Measurements from ENCODE around the gene C1GALT1.
"Not testable (repeated sequence)": the region's sequence is repeated elsewhere in the genome, so short reads cannot be mapped to it uniquely, and the experiment has no call there.

Gene C1GALT1

DNA sequence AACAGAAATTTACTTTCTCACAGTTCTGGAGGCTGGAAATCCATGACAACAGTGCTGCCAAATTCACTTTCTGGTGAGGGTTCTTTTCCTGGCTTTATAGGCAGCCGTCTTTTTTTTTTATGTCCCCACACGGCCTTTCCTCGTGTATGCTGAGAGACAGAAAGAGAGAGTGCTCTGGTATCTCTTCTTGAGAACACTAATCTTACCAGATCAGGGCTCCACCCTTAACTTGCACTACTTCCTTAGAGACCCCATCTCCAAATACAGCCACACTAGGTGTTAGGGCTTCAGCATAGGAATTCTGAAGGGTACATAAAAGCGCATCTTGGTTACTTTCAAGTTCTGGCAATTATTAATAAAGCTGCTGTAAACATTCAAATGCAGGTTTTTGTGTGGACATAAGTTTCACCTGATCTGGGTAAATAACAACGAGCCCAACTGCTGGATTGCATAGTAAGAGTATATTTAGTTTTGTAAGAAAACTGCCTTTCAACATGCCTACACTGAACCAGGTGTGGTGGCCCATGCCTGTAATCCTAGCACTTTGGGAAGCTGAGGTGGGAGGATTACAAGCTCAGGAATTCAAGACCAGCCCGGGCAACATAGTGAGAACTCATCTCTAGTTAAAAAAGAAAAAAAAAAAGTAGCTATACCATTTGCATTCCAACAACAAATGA lies 8.2 kb upstream of the C1GALT1 start:
- no peak for DNase-seq

DNA sequence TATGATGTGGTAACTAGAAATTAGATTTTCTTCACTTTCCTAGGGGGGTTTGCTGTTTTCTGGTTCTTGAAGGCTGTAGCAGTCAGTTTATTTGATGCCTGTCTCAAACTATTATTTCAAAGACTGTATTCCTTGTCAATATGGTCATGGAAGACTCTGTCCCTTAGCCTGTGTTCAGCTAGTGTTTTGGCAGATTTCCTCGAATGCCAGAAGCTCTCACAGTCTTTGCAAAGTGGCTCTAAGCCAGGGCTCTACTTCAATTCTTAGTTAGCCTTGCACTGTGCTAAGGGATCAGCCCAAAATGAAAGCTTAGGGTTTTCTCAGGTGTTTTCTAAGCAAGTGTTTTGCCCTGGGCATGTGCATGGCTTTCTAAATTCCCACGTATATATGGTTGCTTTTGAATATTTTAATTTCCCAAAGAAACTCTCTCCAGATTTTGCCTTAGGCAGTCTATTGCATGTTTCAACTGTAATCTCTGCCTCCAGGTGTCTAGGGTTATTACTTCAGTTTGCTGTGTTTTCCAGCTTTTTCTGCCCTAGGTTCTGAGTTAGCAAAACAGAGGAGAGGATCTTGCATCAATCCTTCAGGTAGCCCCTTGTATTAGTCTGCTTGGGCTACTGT lies 7.2 kb upstream of the C1GALT1 start:
- DNase-seq, result no peak

DNA sequence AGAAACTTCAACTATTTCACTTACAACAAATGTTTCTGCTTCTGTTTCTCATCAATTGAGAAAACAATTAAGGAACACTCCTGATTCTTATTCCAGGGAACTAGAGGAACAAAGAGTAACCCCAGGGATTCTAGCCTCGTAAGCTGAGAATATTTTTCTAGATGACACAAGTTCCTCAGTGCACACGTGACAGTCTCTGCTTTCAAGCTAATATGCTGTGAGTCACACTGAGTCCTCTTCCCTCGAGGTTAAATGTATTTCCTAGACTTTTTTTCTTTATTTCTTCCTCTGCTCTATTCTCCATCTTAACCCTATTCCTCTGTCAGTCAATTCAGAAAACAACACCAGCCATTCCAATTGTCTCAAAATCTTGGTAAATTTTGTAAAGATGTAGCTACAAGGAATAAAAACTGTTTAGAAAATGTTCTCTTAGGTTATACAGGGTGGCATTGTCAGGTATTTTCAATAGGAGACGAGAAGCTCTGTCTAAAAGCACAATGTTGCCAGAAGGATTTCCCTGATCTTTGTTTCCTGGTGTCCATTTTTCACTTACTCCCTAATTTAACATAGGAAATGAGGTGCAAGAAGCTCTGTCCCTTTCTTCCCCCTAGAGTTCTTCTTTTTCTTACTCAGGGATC lies 5.8 kb upstream of the C1GALT1 start:
- DNase-seq, result no peak

DNA sequence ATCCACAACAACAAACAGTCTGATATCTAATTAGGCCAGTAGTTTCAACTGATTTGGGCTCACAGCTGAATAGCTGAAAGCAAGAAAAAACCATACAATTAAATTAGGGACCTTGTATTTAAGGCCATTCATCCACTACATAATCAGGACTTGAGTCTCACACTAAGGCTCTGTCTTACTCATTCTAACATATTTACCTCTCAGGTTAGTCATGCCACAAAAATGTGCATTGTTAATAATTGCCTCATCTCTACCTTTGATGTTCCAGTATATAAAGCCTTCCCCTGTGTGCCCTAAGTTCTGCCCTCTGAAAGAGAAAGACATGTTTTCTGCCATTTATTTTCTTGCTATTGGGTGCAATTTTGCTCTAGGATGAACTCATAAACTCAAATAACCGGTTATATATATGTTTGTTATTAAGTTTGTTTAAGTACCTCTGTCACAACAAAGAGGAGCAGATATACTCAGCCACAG lies 5.3 kb upstream of the C1GALT1 start:
- no peak for DNase-seq

DNA sequence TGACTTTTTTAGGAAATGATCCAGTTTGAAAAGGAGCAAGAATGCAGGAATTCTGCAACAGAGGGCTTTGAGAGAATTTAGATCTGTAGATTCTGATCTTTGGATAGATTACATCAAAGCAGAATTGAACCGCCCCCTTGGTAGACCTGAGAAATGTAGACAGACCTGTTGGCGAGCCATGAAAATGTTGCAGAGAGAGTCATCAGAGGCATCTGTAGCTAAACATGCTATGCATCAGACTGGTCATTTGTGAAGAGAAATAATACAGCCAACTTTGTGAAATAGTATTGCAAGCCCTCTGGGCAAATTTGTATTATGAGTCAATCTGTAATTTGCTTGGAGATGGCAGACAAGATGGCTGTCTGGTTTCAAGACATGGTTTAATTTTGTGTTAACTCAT lies 4.3 kb upstream of the C1GALT1 start:
- no peak for DNase-seq

DNA sequence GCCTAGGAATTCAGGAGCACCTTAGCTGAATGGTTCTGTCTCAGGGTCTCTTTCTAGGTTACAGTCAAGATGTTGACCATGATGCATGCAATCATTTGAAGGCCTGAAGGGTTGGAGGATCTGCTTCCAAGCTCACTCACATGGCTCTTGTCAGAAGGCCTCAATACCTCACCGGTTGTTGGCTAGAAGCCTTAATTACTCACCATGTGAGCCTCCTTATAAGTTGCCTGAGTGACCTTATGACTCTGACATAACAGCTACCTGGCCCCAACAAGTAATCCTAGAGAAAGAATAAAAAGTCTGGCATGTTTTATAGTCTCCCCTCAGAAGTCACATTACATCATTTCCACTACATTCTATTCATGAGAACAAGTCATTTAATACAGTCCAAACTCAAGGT lies 3.4 kb upstream of the C1GALT1 start:
- no peak for DNase-seq

DNA sequence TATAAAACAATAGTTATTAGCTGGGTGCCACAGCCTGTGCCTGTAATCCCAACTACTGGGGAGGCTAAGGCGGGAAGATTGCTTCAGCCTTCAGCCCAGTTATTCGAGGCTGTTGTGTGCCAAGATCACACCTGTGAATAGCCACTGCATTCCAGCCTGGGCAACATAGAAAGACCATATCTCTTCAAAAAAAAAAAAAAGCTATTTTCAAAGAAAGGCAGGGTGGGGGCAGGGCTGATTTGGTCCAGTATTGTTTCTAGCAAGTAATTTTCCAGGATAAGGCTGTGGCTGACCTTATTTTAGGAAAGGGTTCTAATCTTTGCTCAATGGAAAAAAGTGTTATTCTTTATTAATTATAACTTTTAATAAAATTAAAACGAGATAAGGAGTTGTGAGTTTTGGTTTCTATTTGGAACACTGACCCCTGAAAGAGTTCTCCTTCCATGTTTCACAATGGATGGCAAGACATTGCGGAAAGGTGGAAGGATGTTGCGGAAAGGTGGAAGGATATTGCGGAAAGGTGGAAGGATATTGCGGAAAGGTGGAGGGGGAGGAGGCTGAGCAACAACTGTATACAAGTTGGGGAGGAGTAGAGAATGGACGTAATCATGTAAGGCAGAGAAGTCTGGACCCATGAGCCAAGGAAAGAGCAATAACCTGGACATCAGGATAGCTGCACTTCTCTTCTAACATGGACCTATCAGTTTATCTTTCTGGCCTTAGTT lies 1.5 kb upstream of the C1GALT1 start:
- no peak for DNase-seq

DNA sequence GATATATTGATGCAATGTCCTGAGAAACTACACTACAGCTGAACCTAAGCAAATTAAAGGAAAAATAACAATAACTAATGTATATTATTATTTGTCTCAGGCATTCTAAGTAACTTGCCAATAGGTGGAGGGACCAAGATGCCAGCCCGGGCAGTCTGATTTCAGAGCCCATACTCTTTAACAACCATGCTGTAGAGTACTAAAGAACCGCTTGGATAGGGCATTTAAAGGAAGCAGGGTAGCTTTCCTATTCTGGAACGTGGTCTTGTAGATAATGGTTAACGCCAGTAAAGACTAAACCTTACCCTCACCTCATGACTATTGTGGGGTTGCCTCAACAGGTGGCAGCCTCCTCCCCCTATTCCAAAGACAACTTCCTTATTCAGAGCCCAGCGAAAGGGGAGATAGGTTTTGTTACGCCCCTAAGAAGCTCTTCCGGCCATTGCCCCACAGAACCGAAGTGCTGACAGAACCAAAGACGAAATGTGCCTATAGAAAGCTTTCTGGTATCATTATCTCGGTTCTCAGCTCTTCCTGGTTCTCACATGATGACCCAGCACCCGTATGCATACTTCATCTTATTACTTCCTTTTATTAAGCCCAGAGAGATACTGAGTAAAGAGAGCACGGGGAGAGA lies 707 bp upstream of the C1GALT1 start:
- DNase-seq, result peak; percentile 29

DNA sequence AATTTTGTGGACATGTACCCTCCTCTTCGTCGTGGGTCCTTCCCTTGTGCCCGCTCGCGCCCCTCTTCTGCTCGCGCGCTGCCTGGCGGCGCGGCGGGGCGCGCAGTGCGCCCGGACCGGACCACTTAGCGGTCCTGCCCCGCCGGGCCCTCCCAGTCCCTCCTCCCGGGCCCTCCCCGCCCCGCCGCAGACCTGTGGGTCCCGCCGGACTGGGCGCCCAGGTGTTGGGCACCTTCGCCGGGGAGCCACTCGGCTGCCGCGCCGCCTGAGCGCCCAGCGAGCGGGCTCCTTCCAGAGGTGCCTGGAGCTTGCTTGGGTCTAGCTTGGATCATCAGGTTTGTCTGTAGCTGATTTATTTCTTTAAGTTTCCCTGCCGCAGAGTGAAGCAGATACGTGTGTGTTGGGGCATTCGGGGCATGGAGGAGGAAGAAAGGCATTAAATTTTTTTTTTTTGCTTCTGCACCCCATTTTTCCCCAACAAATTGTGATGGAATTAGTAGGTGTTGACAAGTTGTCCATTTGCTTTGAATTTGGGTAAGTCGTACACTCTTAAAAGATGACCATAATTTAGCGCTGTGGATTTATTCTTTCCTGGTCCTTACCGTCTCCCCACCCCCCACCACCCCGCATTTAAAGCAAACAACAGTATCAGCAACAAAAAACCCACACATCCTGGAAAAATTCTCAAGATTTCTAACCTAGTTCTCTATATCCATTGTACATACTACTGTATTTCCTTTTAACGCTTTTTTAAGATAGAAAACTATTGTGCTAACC lies 905 bp downstream of the C1GALT1 start:
- peak; percentile 59 for DNase-seq

DNA sequence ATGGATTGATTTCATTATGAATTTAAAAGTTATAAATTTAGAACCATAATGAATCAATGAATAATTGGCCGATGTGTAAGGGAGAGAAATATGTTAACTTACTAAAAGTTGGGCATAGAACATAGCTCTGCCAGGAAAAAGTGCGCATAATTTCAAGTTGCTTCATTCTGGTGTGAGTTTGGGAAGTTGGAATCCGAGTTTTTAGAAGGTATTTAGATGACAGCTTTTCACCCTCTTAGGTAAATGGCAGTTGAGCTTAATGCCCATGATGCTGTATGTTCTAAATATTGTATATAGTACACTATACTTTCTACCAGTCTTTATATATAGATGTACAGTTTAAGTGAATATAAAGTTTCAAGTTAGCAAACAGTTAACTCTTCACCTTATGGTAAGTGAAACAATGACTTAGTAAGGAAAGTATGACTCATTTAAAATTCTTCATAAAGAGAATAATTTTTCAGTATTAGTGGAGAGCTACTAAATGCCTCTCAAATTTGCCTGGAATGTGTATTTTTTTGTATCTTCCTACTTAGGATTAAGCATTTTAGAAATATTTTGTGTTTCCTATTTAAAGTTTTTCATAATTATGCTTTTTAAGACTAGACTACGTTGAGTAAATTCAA lies 1.6 kb downstream of the C1GALT1 start:
- no peak for DNase-seq

DNA sequence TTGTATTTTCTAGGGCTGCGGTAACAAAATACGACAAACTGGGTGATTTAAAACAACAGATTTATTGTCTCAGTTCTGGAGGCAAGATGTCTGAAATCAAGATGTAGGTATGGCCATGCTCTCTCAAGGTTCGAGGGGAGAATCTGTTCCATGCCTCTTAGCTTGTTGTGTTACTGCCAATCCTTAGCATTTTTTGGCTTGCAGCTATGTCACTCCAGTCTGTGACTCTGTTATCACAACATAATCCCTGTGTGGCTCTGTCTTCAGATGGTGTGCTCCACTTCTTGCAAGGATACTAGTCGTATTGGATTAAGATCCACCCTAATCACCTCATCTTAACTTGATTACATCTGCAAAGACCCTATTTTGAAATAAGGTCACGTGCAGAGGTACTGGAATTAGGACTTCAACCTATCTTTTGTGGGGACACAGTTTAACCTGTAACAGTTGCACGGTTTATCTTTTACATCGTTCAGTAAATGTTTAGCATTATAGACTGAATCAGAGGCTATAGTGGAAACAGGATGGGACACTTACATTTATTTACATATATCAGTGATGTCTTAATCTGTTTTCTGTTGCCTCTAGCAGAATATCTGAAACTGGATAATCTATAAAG lies 3.1 kb downstream of the C1GALT1 start:
- DNase-seq, result no peak

DNA sequence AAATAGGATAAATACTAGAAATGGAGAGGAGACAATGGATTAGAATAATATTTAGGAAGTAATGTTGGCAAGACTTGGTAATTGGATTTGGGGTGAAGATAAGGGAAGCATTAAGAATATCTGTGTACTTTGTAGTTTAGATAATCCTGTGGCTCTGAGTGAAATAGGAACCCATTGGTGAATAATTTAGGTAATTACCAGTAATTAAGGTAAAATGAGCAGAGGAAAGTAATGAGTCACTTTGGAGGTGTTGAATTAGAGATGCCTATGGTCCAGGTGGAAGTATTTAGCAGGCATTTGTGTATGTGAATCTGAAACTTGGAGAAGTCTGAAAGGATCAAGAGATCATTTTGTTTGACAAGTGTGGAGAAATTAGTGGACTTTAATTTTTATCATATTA lies 5.7 kb downstream of the C1GALT1 start:
- no peak for DNase-seq

DNA sequence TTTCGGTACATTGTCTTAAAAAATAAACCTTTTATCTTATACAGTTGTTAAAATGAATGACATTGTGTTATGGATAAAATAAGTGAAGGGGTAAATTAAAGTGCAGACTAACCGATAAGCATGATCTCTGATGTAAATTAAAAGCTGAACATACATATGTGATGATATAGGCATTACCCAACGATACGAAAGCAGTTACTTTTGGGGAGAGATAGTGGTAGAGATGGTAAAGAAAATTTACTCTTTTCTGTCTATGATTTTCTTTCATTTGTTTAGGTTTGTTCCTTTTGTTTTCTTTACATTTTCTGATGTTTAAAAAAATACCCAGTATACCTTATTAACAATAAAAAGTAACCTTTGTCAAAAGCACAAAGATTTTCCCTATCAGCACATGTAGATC lies 6.4 kb downstream of the C1GALT1 start:
- DNase-seq, result no peak

DNA sequence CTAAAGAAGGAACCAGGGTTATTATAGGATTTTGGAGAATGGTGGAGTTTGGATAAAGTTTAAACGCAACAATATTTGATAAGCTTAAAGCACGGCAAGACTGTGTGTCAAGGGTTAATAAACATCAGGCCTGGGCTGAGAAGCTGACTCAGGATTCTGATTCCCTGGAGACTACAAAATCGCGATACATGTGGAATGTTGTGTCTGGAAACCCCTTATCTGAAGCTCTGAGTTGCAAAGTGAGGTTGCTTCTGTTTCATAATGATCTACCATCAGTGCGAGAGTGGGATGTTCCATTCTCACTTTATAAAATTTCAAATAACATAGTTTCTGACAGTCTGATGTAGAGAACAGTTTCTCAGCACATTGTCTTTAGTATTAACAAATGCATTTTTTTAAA lies 7.8 kb downstream of the C1GALT1 start:
- no peak for DNase-seq

DNA sequence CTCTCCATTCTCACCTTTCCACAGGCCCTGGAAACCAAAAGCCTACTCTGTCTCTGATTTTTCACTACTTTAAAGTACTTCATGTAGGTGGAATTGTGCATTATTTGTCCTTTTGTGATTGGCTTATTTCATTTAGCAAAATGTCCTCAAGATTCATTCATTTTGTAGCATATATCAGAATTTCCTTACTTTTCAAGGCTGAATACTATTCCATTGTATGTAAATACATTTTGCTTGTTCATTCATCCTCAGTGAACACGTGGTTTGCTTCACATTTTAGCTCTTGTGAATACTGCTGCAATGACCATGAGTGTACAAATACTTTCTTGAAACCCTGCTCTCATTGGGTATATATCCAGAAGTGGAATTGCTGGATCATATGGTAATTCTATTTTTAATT lies 8.8 kb downstream of the C1GALT1 start:
- DNase-seq, result no peak

DNA sequence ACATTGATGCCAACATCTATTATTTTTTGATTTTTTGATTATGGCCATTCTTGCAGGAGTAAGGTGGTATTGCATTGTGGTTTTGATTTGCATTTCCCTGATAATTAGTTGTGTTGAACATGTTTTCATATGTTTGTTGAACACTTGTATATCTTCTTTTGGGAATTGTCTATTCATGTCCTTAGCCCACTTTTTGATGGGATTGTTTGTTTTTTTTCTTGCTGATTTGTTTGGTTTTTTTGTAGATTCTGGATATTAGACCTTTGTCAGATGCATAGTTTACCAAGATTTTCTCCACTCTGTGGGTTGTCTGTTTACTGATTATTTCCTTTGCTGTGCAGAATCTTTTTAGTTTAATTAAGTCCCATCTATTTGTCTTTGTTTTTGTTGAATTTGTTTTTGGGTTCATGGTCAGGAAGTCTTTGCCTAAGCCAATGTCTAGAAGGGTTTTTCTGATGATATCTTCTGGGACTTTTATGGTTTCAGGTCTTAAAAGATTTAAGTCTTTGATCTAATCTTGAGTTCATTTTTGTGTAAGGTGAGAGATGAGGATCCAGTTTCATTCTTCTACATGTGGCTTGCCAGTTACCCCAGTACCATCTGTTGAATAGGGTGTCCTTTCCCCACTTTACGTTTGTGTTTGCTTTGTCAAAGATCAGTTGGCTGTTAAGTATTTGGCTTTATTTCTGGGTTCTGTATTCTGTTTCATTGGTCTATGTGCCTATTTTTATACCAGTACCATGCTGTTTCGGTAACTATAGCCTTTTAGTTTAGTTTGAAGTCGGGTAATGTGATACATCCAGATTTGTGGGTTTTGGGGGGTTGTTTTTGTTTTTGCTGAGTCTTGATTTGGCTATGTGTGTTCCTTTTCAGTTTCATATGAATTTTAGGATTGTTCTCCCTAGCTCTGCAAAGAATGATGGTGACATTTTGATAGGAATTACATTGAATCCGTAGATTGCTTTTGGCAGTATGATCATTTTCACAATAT lies 10.7 kb downstream of the C1GALT1 start:
- DNase-seq, result not testable (repeated sequence)

DNA sequence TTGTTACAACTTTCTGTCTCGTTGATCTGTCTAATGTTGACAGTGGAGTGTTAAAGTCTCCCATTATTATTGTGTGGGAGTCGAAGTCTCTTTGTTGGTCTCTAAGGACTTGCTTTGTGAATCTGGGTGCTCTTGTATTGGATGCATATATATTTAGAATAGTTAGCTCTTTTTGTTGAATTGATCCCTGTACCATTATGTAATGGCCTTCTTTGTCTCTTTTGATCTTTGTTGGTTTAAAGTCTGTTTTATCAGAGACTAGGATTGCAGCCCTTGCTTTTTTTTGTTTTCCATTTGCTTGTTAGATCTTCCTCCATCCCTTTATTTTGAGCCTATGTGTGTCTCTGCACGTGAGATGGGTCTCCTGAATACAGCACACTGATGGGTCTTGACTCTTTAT lies 17.2 kb downstream of the C1GALT1 start:
- DNase-seq, result not testable (repeated sequence)

DNA sequence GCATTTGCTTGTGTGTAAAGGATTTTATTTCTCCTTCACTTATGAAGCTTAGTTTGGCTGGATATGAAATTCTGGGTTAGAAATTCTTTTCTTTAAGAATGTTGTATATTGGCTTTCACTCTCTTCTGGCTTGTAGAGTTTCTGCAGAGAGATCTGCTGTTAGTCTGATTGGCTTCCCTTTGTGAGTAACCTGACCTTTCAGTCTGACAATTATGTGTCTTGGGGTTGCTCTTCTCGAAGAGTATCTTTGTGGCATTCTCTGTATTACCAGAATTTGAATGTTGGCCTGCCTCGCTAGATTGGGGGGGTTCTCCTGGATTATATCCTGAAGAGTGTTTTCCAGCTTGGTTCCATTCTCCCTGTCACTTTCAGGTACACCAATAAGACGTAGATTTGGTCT lies 17.9 kb downstream of the C1GALT1 start:
- DNase-seq, result not testable (repeated sequence)

DNA sequence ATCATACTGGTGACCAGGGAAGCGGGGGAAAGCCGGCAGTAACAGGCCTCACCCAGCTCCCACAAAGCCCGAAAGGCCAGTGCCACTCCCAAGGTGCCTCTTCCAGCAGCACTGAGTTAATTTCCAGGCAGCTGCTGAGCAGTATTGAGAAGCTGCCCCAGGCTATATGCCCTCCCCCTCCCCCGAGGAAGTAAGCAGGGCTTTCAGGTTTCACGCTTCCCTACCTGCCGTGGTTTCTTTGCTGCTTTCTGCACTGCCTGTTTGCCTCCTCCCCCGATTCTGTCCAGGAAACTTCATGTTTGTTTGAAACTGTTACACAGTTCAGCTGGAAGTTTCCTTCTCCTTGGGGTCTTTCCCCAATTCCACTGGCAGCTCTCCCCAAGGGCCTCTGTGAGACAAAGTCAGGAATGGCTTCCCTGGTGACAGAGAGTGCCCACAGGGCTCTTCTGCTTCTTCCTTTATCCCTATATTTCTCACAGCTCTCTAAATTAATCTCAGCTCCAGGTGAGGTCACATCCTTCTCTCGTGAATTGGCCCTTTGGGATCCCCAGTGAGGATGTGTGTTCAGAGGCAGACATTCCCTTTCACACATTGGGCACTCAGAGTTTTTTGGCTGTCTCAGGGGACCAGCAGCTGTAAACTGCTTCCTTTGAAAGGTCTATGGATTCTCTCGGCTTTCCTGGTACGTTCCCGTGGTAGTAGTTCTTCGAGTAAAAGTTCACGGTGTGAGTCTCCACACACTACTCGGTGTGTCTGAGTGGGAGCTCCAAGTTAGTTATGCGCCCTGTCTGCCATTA lies 19.4 kb downstream of the C1GALT1 start:
- no peak for DNase-seq

Measured in NCI-H1105 (cell line).